Skeletal muscle satellite cell (primary cell): Measurements from ENCODE around the gene GPRC5B.
A peak's percentile ranks its signal among the peaks of the same experiment; 100 is the strongest.

Experiments used
- H3K27me3 ChIP-seq: 2 replicates; pipeline ENCODE4 v1.7.0; 2013; ENCODE audit warnings: low read length; ENCODE audit not compliant: control insufficient read depth, insufficient read depth
- H3K36me3 ChIP-seq: 2 replicates; pipeline ENCODE4 v1.7.0; 2013; ENCODE audit warnings: mild to moderate bottlenecking, control low read depth, low read length; ENCODE audit not compliant: insufficient read depth
- H3K4me1 ChIP-seq: 2 replicates; pipeline ENCODE4 v1.7.0; 2013; ENCODE audit warnings: low read length; ENCODE audit not compliant: control insufficient read depth, insufficient read depth
- H3K4me2 ChIP-seq: 2 replicates; pipeline ENCODE4 v1.7.0; 2013; ENCODE audit warnings: mild to moderate bottlenecking, low read length
- H3K4me3 ChIP-seq: 2 replicates; pipeline ENCODE4 v1.7.0; 2013; ENCODE audit warnings: low read length
- H3K9ac ChIP-seq: 2 replicates; pipeline ENCODE4 v1.7.0; 2013; ENCODE audit warnings: mild to moderate bottlenecking, low read depth, low read length, moderate library complexity
- H3K9me3 ChIP-seq: replicated peaks from 2 replicates; pipeline ENCODE4 v1.7.0; 2013; ENCODE audit warnings: mild to moderate bottlenecking, control low read depth, low read length

Gene GPRC5B

DNA sequence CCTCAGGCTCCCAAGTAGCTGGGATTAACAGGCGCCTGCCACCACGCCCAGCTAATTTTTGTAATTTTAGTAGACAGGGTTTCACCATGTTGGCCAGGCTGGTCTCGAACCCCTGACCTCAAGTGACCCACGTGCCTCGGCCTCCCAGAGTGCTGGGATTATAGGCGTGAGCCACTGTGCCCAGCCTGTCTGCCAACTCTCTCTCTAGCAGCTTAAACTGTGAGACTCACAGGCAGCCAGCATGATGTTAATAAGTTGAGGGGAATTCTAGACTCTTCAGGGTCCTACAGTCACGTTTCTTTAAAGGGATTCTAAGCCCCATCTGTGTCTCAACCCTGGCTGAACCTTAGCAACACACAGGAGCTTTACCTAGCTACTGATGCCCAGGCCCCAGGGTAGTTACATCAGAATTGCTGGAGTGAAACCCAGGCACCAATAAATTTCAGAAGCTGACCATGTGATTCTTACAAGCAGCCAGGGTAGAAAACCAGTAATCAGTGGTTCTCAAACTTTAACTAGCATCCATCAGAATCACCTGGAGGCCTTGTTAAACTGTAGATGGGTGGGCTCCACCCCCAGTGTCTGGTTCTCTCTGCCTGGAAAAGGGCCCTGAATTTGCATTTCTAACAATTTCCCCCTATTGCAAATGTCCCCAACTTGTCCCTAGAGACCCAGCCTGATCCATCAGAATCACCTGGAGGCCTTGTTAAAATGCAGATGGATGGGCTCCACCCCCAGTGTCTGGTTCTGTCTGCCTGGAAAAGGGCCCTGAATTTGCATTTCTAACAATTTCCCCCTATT, 30.7 kb downstream of the GPRC5B start:
- Histone ChIP-seq H3K9ac (no peak overlapping the region), H3K36me3 (no peaks in the 10 kb centered on the region)

DNA sequence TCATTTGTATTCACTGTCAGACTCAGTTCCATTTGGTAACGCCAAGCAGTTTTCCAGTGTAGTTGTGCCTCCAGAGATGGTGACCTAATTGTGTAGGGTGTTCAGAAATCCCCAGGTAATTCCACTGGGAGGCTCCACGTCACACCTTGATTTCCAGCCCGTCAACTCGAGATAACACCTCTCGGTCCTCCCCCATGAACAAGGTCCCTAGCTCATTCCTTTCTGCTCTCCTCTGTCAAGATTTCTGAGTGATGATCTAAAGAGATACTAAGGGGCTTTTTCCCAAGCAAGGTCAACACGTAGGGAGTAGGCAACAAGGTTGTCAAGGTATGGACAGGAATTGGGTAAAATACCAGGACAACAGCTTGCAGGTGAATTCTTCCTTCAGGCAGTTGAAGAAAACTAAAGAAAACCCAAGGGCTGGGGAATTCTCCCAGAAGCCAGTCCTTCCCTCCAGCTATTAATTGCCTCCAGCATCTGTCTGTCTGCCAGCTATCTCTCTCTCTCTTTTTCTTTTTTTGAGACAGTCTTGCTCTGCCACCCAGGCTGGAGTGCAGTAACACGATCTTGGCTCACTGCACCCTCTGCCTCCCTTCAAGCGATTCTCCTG, 31.4 kb downstream of the GPRC5B start:
- Histone ChIP-seq H3K27me3 (no peaks in the 10 kb centered on the region), H3K9me3 (no peaks in the 10 kb centered on the region), H3K4me2 (no peak overlapping the region), H3K4me1 (no peaks in the 10 kb centered on the region), H3K4me3 (no peak overlapping the region), H3K36me3 (no peaks in the 10 kb centered on the region), H3K9ac (no peak overlapping the region)

More for the DNA sequence above, 30.7 kb downstream of the GPRC5B start:
- Histone ChIP-seq H3K9me3 (no peaks in the 10 kb centered on the region), H3K4me2 (no peak overlapping the region), H3K4me3 (no peak overlapping the region), H3K4me1 (no peaks in the 10 kb centered on the region), H3K27me3 (no peaks in the 10 kb centered on the region)

DNA sequence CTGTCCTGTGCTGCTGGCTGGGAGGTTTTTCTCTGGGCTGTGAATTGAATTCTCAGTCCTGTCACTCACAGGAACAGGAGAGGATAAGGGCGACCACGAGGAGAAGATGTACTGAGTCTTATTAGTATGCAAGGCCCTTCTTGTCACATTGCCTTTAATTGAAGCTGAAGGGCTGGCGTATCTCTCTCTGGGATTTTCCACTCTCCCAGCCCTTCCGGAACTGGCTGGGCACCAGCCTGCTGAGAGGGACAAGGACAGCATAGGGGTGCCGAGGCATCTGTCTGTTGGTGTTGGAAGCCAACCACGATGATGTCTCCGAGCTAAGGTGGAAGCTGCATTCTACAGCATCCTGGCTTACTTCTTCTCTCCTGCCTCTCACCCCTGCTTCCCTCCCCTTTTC, 33.2 kb downstream of the GPRC5B start:
- no peak overlapping the region for H3K9ac ChIP-seq
- no peaks in the 10 kb centered on the region for H3K9me3 ChIP-seq
- no peak overlapping the region for H3K4me3 ChIP-seq
- no peaks in the 10 kb centered on the region for H3K4me1 ChIP-seq
- no peaks in the 10 kb centered on the region for H3K36me3 ChIP-seq
- H3K4me2 ChIP-seq: no peak overlapping the region
- no peaks in the 10 kb centered on the region for H3K27me3 ChIP-seq

GRCh38 chr16:19850131-19850817, 34.4 kb downstream of the GPRC5B start:
- no peak overlapping the region for H3K4me2 ChIP-seq
- H3K9ac ChIP-seq: no peak overlapping the region
- H3K4me3 ChIP-seq: no peak overlapping the region
- no peaks in the 10 kb centered on the region for H3K27me3 ChIP-seq
- peaks cover 5% of the 10 kb centered on the region for H3K4me1 ChIP-seq
- no peaks in the 10 kb centered on the region for H3K36me3 ChIP-seq
- H3K9me3 ChIP-seq: no peaks in the 10 kb centered on the region

DNA sequence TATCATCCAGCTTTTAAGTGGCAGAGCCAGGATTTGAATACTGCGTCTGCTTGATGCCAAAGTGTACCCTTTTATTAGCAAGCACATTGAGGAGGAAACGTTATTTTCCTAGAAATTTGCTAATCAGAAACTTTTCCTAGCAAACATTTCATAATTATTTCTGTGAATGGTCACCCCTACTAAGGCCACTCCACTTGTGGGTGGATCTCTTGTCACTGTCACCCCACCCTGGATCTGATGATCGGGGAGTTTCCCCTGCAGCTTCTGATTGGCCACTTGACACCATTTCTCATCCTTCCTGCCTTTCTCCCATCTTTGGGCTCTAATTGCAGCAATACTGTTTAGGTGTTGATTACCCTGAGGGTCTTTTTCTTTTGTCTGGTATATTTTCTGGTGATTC, 35.9 kb downstream of the GPRC5B start:
- no peaks in the 10 kb centered on the region for H3K36me3 ChIP-seq
- H3K27me3 ChIP-seq: no peaks in the 10 kb centered on the region
- no peaks in the 10 kb centered on the region for H3K9me3 ChIP-seq
- H3K9ac ChIP-seq: no peak overlapping the region
- peaks cover 10% of the 10 kb centered on the region for H3K4me1 ChIP-seq
- H3K4me2 ChIP-seq: no peak overlapping the region
- H3K4me3 ChIP-seq: no peak overlapping the region

DNA sequence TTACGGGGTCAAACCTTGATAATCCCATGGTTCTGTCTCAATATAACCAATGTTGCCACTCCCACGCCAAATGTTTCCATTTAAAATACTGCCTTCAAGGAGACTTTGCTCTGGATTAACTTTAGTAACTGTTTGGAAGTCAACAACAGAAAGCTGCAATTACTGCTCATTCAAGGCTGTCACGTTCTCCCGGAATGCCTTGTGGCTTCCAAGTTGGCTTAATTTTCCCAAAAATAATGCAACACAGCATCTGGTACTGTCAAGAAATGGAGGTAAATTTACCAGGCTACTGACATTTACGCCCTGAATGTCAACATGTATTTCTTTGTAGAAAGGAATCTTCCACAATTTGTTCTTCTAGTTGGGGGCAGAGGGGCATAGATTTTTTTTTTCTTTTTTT, 38.2 kb downstream of the GPRC5B start:
- Histone ChIP-seq H3K36me3 (no peaks in the 10 kb centered on the region), H3K9me3 (no peaks in the 10 kb centered on the region), H3K9ac (no peak overlapping the region), H3K4me2 (no peak overlapping the region), H3K4me3 (no peak overlapping the region), H3K4me1 (peaks cover 13% of the 10 kb centered on the region), H3K27me3 (no peaks in the 10 kb centered on the region)

DNA sequence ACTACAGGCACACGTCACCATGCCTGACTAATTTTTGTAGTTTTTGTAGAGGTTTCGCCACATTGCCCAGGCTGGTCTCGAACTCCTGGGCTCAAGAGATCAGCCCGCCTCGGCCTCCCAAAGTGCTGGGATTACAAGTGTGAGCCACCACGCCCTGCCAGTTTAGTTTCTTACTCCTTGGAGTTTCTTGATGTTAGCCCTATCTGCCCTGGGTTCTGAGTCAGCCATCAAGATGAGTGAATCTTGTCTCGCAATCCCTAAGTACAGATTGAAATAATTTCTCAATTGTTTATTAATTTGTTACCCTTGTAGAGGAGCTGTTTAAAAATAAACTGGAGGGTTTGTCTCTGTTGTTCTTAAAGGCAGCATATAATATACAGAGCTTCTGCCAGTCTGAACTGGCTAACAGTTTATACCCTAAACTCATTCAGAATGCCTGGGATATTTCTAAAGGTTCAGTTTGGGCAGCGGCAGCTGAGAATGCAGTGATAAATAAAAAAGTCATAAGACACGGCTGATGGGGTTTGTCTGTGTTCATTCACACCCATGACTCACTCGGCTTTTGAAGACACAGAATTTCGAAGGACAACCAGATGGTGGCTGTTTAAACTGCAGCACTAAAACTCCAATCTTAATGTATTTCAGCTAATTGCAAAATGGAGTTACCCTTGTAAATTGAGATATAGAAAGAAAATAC, 39.6 kb downstream of the GPRC5B start:
- H3K4me3 ChIP-seq: no peak overlapping the region
- peaks cover 16% of the 10 kb centered on the region for H3K4me1 ChIP-seq
- peak overlapping the region; percentile 72 for H3K9ac ChIP-seq
- H3K9me3 ChIP-seq: no peaks in the 10 kb centered on the region
- H3K27me3 ChIP-seq: no peaks in the 10 kb centered on the region
- H3K4me2 ChIP-seq: peak overlapping the region; percentile 13
- no peaks in the 10 kb centered on the region for H3K36me3 ChIP-seq

DNA sequence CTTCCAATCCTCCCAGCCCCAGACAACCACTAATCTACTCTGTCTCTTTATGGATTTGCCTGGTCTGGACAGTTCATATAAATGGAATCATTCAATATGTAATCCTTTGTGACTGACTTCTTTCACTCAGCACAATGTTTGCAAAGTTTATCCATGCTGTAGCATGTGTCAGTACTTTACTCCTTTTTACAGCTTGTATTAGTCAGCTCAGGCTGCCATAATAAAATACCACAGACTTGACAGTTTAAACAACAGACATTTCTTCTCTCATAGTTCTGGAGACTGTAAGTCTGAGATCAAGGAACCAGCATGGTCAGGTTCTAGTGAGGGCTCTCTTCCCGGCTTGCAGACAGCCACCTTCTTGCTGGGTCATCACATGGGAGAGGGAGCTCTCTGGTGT, 41.3 kb downstream of the GPRC5B start:
- Histone ChIP-seq H3K9ac (peak overlapping the region; percentile 11), H3K27me3 (no peaks in the 10 kb centered on the region), H3K9me3 (no peaks in the 10 kb centered on the region), H3K4me1 (peaks cover 16% of the 10 kb centered on the region), H3K36me3 (no peaks in the 10 kb centered on the region), H3K4me2 (no peak overlapping the region), H3K4me3 (no peak overlapping the region)

DNA sequence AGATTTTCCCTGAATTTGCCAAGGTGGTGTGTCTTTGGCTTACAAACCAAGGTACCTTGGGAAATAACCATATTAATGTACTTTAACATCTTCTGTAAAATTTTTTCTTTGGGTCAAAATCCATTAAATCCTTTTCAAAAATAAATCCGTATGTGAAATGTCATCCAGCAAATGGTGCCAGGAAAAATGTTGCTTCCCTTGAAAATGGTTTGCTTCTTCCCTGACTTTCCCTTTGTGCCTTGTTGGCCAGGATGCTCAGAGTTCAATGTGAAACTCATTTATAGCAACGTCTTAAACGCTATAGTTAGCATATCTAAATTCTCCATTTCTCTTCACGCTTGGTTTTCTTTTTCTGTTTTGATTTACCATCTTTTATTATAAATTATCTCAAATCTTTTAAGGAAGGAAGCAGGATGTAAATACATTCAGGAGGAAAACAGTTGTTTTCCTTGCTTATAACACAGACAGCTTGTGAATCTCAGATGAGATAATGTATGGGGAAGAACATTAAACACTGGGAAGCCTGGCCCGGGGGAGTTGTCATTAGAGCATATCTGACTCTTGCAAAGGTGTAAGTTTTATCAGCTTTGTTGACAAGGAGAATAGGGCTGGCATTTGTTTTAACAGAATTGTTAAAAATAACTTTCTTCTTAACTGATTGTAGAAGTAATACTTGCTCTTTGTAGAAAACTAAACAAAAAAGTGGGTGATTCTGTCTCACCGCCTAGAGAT, 42.1 kb downstream of the GPRC5B start:
- Histone ChIP-seq H3K4me3 (no peak overlapping the region), H3K27me3 (no peaks in the 10 kb centered on the region), H3K4me1 (peaks cover 16% of the 10 kb centered on the region), H3K4me2 (no peak overlapping the region), H3K36me3 (no peaks in the 10 kb centered on the region), H3K9me3 (no peaks in the 10 kb centered on the region), H3K9ac (no peak overlapping the region)

- Histone ChIP-seq H3K27me3 (no peaks in the 10 kb centered on the region), H3K9me3 (no peaks in the 10 kb centered on the region), H3K4me2 (no peak overlapping the region), H3K36me3 (no peaks in the 10 kb centered on the region), H3K9ac (no peak overlapping the region), H3K4me1 (peaks cover 20% of the 10 kb centered on the region), H3K4me3 (no peak overlapping the region)
Observed at GRCh38 chr16:19841184-19841583, 43.5 kb downstream of the GPRC5B start.
